HG02981 (cell line): ENCODE measurements around the gene GCN1.

Experiments used
- ATAC-seq: cut with Tn5 transposase; IDR thresholded peaks from one replicate; pipeline ENCODE4 v1.9.1; 2021; ENCODE audit warnings: mild to moderate bottlenecking, moderate library complexity; ENCODE audit not compliant: unreplicated experiment

Gene GCN1

DNA sequence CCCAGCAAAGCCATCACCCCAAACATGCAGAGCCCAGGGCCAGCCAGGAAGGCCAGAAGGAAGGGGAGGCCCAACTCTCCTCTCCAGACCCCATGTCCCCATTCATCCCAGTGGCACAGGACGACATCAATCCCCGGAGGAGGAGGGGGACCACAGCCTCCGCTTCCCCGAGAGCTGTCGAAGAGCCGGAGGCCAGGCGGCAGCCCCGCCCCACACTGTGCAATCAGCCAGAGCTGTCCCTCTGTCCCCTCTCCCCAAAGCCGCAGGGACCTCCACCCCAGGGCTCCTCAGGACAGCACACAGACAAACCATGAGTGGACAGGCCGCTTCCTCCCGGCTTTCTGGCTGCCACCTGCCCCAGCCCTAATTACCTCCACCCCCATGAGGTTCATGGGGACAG is 94.8 kb downstream of the GCN1 start:
- no peak for ATAC-seq

DNA sequence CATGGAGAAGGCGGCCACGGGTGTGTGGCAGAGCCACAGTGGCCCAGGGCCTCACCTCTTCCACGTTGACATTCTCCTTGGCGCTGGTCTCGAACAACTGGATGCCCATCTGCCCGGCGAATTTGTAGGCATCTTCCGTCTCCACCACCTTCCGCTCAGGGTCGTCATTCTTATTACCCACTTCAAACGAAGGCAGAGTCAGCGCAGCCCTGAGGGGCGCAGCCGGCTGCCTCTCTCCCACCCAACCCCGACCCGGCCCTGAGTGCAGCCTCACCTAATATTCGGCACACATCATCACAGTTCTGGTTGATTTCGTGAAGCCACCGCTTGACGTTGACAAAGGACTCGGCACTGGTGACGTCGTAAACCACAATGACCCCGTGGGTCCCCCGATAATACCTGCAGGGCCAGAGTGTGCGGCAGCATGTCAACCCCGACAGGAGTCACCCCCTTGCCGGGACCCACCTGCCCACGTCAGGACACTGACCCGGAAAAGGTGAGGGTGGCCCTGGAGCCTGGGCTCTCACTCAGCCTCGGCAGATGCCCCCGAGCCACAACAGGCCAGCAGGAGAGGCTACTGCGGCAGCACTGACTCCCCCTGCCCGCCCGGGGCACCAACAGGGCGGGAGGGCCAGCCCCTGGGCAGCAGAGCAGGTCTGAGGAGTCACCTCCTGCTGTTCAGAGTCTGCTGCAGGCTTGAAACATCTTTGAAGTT is 95.6 kb downstream of the GCN1 start:
- ATAC-seq = no peak

DNA sequence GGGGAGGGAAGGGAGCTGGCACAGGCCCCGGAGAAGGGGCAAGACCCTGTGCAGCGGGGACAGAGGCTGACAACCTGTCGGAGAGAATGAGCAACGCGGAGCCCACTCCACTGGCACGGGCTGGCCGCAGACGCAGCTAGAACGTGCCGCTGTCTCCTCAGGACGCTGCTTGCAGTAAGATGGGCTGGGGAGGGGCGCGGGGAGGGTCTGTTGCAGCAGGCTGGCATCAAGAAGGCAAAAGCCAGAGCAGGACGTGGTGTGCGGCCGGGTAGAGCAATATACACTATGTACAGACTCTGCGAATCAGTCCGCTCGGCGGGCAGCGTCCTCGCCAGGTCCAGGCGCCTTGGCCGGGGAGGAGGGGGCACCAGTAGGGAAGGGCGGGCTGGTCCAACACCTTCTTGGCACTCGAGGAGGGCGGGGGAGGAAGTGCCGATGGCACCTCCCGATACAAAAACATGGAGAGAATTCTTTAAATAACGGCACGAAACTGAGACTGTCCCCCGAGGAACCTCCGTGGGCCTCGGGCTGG is 97.8 kb downstream of the GCN1 start:
- ATAC-seq = no peak

DNA sequence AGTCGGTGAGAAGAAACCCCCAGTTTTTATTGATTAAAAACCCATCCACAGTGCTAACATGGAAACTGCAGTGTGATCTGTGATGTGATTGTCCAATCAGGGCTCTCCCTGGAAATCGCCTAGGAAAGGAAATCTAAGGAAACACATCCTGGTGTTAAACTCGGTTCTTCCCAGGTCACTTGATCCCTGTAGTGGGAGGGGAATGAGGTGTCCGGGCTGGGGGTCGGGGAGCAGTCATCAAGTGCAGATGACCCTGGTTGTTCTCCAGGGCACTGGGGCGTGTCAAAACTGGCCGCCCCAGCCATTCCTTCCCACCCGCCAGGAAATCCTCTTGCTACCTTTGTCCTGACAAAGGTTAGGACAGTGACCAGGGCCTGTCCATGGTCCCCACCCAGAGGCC is 98.8 kb downstream of the GCN1 start:
- no peak for ATAC-seq

DNA sequence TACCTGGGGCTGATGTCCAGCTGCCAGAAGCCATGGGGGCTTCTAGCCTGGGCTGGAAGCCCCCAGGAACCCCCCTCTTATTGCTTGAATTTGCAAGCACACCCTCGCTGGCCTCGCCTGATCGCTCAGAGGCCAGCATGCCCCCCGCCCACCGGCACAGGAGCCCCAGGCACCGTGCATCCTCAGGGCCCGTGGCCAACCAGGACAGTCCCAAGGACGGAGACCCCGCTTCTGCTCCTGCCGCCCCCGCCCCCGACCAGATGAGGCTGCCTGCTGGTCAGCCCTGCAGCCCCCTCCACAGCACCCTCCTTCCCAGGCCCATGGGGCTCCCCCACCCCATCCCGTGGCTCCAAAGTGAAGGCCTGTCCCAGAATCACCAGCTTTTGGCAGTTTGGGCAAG is 99.2 kb downstream of the GCN1 start:
- no peak for ATAC-seq

DNA sequence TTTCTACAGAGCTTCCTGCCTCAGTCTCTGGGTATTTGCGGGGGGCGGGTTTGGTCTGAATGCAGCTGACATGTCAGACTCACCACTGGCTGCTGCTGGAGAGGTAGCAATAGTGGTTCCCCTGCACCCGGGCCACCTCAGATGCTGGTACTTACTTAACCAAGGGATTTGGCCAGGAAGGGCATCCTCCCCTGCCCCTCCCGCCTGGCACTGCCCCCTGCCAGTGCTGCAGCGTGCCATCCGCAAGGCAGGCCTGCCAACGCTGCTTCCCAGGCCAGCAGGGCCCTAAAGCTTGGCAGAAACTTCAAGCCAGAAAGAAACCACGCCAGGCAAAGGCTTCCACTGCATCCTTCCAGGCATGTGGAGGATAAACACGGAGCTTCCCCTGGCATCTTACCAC is 100.0 kb downstream of the GCN1 start:
- no peak for ATAC-seq

DNA sequence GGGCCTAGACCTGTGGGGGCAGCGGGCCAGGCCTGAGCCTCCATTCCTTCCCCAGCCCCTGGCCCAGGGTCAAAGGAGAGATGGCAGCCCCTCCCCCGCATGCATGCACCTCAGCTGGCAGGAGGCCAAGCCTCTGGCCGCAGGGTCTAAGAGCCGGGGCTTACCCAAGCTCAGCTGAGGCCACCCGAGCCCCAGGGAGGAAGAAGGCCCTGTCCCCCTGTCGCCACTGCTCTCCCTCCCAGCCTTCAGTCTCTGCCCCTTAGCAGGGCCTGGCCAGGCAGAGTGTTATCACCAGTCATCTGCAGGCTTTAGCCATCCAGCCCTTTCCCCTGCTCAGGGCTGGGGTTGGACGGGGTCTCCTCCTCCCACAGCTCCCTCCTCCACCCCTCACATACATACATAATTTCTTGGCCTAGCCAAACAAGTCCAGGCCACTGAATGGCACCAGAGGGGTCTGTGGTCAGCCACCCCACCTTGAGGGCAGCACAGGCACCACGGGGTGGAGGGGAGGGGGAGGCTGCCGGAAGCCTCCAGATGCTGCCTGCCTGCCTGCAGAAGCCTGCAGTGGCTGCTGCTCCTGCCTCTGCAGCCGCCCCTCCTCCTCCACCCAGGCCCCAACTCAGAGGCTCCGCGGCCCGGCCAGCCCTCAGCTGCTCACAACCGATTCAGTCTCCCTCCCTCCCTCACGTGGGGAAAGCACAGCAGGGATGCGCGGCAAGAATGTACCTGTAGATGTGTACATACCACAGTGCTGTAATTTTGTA is 100.7 kb downstream of the GCN1 start:
- no peak for ATAC-seq

DNA sequence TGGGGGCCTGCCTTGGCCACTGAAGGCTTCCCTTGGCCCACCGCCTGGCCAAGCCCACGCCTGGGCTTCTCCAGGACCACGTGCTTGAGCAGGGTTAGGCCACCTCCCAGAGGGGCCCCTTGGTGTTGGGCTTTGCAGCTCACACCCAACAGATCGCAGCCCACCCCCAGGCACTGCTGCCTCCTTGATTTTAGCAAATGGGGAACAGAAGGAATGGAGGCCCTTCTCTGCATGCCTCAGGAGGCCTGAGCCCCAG is 101.3 kb downstream of the GCN1 start:
- ATAC-seq = no peak

DNA sequence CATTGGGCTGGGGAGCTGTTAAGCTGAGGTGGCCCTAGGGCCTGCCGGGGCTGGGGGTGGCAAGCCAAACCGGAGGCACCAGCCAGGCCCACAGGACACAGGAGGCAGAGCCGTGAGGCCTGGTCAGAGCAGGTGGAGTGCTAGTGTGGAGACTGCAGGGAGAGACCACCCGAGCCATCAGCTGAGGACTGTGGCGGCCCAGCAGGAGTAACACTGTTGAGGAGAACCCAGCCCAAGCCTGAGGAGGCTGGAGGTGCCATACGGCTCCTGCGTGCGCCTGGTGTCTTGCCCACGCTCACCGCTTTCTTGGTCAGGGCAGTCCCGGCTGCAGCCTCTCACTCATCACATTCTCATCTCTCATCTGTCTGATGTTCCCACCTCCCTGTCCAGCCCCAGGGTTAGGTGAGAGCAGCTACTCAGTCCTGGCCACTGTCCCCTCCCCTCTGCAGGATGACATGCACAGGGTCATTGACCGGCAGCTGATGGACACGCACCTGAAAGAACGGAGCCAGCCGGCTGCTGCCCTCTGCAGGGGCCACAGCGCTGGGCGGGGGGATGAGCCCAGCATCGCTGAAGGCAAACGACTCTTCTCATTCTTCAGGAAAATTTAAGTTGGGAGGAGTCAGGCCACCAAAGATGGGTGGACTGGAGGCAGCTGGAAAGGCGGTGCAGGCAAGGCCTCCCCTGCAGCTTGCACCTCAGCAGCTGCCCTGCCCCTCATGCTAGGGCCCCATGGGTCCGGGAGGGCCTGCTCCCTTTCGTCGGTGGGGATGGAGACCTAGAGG is 101.8 kb downstream of the GCN1 start:
- no peak for ATAC-seq

DNA sequence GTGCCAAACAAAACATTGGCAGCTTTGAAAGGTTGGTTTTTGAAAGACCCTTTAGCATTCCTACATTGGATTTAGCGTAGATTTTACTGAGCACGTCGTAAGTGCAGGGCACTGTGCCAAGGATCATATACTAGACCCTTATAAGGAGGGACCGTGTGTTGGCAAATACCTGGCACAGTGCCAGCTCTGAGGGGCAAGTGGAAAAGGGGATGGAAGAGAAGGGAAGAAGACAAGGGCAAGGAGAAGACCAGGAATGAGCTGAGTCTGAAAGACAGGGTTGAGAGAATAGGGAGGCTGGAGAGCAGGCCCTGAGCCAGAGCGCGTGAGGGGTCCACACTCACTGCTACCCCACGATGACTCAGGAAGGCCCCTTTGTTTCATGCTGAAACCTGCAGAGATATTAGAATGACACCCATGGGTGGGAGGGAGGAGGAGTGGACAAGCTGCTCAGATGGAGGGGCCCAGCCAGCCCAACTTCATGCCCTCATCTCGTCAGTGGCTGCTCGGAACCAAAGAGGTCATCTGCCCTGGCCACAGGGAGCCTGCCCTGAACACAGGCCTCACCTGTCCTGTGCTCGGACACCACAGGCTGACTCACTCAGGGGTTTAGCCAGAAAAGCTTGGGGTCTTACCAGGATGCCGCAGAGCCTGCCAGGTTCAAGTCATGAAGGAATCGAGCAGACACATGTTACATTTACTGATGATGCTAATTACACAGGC is 103.0 kb downstream of the GCN1 start:
- no peak for ATAC-seq

DNA sequence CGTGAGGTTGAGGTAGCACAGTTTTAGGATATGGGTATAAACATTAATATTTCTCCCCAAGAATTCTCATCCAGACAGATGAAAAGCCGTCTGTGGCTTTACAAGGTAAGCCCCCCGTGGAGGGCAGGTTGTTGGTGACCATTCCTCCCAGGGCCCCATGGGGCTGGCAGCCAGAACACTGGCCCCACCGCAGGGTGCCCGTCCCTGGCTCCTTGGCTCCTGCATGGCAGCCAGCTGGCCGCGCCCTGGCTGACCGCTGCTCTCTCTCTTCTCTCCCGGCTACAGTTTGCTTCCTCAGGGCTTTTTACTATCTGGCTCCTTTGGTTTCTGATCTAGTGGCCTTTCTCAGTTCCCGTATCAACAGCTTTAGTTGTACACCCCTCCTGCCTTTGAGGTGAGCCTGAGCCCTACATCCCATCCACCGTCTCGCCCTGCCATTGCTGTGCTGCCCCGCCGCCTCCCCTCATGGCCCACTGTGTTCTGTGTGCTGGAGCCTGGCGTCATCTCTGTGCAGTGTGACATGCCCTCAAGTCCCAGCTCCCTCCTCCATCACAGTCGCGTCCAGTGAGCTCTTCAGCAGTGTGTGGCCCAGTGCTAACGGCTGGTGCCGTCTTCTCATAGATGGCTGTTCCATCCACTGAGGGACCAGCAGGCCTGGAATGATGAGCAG is 103.8 kb downstream of the GCN1 start:
- no peak for ATAC-seq

DNA sequence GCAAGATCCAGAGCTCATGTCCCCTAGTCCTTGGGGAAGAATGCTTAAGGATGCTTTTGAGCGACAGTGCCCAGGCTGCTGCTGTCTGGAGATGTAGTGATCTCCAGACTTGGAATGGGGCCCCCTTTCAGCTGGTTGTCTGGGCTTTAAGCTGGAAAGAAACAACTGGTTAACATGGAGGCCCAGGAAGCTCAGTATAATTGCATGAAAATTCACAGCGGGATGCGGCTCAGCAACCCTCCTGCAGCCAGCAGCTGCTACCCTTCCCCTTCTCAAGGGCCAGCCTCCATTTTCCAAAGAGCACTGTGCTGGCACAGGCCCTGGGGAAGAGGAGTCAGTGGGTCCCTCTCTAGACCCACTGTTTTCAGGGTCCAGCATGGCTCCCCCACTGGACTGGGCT is 104.3 kb downstream of the GCN1 start:
- ATAC-seq = no peak

DNA sequence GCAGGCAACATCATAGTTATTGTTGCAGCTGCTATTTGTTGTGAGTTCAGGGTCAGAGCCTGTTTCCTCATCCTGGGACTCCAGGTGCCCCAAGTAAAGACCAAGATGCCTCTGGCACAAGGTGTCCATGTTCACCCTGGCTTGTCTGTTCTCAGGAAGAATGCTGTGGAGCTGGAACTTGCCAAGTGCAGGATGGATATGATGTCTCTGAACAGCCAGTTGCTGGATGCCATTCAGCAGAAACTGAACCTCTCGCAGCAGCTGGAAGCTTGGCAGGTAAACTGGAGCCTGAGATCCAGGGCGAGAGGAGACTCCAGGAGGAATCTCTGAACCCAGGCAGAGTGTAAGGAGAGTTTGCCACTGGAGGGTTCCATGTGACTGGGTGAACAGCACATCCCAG is 104.7 kb downstream of the GCN1 start:
- ATAC-seq = no peak

DNA sequence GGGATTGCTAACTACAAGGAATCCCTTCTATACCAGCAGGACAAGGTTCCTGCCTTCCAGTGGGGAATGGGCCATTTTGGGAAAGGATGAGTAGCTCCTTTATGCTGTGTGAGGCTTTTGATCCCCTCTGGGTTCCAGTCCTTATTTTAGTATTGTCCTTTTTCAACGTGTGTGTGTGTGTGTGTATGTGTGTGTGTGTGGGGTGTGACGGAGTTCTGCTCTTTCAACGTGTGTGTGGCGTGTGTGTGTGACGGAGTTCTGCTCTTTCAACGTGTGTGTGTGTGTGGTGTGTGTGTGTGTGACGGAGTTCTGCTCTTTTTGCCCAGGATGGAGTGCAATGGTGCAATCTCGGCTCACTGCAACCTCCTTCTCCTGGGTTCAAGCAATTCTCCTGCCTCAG is 105.4 kb downstream of the GCN1 start:
- no peak for ATAC-seq

DNA sequence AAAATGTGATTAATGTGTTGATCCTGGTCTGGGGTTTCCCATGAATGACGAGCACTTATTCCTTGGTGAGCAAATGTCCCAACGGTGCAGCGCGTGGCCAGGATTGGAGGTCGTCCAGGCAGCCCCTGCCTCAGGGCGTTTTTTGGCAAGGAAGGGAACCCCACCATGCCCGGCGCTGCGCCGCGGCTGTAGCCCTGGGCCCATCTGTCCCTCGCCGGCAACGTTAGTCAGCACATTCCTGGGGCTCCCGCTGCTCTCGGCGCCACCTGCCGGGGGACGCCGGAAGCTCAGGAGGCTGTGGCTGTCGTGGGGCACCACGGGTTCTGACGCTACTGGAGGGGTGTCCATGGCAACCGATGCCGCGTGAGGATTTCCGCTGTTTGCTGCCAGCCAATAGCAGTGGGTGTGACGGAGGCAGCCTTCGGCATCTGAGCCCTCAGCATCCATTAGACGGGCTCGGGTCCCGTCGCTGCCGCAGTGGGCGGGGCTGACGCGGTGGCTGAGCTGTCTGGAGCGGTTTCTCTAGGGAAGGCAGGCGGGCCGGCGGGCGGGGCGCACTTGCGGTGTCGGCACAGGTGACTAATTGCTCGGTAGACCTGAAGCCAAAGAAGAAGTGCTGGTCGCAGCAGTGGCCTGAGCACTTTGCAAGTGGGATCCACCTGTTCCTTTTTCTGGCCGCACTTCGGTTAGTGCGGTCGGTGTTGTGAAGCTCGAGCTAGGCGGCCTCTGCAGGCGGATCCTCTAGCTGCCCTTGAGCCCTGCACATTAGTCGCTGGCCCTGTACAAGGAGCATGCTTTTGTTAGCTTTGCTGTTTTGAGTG is 107.5 kb downstream of the GCN1 start:
- ATAC-seq = peak; percentile 97

DNA sequence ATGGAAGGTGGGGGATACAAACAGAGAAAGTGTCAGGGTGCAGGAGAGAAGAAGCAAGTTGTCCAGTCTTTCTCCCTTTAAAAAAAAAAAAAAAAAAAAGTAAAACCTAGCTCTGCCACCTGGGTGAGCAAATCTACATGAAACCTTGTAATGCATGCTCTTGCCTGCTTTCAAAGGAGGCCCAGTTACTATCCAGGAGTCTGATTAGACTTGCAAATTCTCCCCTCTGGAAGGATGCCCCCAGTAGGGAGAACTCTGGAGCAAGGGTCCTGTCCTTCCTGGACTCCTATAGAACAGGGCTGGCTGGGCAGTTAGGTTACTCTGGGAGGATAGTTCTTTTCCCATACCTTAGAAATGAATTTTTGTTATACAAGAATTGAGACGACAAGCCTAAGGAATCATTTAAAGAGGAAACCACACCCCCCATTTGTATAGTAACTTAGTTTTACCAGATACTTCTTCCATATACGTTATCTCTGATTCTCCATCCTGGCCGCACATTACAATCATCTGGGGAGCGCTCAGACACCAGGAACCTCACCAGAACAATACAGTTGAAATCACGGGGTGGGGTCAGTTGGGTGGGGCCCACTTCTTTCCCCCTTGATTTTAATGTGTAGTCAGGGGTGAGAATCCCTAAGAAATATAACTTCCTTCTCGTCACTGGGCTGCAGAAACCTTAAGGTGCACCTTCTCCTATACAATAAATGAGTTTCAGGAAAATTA is 108.4 kb downstream of the GCN1 start:
- ATAC-seq = no peak

DNA sequence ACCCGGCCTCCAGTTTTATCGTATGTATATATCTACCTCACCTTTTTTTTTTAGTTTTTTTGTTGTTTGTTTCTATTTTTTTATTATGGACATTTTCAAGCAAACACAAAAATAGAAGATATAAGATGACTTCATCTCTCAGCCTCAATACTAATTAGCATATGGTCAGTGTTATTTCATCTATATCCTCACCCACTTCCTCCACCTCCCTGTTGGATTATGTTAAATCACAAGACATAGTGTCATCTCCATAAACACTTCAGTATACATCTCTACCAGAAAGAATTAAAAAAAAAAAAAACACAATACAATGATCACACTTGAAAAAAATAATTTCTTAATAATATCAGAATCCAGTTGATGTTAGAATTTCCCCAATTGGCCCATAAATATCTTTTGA is 112.9 kb downstream of the GCN1 start:
- no peak for ATAC-seq

DNA sequence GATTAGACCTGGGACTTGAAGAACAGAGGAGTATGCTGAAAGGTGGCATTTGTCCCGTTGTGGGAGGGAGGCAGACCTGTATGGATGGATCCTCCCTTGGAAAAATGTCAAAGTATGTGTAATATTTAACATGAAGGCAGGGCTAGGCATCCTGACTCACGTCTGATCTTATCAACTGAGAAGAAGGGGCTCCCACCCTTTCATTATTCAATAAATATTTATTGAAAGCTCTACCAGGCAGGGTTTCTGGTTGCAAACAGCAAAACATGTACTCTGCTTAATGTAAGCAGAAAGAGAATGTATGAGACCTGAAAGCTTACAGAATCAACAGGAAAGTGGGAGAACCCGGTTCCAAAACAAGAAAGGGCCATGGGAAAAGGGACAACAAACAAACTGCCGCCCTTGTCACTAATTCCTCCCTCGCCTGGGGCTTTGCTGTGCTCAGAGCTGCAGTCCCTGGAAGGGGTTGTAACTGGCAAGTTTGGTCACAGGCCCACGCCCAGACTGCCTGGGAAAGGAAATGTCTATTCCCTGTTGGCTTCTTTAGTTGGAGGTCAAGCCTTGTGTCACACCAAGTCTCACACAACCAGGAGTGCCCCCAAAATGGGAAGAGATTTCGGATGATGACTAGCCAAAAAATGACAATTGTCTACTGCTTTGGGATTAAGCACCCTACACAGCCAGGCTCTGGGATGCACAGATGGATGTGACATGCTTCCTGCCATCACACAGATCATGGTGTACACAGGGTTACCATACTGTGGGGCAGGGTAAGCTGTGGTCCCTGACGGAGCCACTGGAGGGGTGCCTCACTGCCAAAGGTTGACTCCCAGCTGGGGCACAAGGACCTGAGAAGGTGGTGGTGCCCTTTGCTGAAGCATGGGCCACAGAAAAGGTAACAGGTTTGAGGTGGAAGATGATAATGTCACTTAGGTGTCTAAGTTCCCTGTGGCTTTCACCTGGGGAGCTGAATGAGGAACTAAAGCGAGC is 114.8 kb downstream of the GCN1 start:
- no peak for ATAC-seq
